Stimulated activated CD4-positive, alpha-beta T cell treated with anti-CD3 and anti-CD28 coated beads, Interleukin-1b, Interleukin-23, amount 100 ng/mL, for 1 hour (primary cell): Measurements from ENCODE around the gene PAM16.

Experiments
- DNase-seq, 2 donors: peaks; one replicate each; pipeline ENCODE4 v3.0.0-alpha.2; 2020; ENCODE audit warnings: low read depth in 2 of 2

Gene PAM16

GRCh38 chr16:4383591-4384444 is 32.7 kb upstream of the PAM16 start:
- no peak for DNase-seq

- DNase-seq, result no peak
These were observed 31.8 kb upstream of the PAM16 start for GRCh38 chr16:4382795-4383357.

GRCh38 chr16:4381935-4382794 is 31.0 kb upstream of the PAM16 start:
- DNase-seq, result no peak

DNA sequence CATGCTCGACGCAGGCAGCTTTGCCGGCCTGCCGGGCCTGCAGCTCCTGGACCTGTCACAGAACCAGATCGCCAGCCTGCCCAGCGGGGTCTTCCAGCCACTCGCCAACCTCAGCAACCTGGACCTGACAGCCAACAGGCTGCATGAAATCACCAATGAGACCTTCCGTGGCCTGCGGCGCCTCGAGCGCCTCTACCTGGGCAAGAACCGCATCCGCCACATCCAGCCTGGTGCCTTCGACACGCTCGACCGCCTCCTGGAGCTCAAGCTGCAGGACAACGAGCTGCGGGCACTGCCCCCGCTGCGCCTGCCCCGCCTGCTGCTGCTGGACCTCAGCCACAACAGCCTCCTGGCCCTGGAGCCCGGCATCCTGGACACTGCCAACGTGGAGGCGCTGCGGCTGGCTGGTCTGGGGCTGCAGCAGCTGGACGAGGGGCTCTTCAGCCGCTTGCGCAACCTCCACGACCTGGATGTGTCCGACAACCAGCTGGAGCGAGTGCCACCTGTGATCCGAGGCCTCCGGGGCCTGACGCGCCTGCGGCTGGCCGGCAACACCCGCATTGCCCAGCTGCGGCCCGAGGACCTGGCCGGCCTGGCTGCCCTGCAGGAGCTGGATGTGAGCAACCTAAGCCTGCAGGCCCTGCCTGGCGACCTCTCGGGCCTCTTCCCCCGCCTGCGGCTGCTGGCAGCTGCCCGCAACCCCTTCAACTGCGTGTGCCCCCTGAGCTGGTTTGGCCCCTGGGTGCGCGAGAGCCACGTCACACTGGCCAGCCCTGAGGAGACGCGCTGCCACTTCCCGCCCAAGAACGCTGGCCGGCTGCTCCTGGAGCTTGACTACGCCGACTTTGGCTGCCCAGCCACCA is 30.2 kb upstream of the PAM16 start:
- DNase-seq, result no peak

- no peak for DNase-seq
These were observed 29.3 kb upstream of the PAM16 start for GRCh38 chr16:4380119-4381063.

DNA sequence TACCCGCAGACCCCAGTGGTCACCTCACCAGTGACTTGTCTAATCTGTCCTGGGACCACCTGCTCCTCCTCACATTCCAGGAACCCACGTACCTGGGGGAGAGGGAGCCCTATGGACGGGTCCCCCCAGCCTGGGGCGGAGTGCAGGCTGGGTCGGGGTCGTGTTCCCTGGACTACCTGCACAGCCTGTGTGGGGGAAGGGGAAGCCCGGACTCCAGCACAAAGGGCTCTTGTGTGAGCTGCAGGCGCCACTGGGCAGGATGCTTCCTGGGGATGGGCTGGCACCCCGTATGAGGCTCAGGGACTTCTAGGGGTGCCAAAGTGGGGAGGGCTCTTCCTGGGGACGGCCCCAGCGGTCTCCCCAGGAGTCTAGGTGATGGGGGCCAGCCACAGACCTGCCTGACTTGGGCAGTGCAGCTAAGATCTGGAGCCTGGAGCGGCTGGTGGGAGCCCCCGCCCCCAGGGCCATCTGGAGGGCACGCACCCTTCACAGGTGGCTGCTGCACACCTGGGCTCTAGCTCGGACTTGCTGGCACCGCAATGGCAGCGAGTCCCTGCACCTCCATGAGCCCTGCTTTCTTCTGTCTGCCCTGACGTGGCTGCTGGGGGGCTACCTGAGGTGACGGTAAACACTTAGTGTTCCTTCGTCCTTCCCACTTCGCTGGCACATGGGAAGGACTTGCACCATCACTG is 28.0 kb upstream of the PAM16 start:
- no peak for DNase-seq

- no peak for DNase-seq
These were observed 27.1 kb upstream of the PAM16 start for GRCh38 chr16:4378161-4378666.

- DNase-seq, result no peak
These were observed 26.5 kb upstream of the PAM16 start for GRCh38 chr16:4377573-4378154.

- no peak for DNase-seq
These were observed 25.9 kb upstream of the PAM16 start for GRCh38 chr16:4376893-4377572.

GRCh38 chr16:4376126-4376892 is 25.2 kb upstream of the PAM16 start:
- no peak for DNase-seq

DNA sequence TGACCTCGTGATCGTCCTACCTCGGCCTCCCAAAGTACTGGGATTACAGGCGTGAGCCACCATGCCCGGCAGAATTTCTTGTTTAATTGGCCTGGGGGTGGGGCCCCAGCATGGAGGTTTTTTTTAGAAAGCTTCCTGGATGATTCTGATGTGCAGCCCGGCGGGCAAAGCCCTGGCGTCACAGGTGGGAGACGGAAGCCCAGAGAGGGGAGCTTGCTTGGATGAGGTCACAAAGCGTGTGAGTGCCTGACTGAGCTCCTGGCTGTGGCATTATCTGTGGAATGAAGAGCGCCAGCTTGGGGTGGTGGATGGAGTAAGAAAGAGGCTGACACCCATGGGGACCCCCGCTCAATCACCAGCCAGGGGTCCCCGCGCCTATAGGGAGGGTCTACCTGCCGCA is 24.6 kb upstream of the PAM16 start:
- no peak for DNase-seq

- no peak for DNase-seq
These were observed 23.0 kb upstream of the PAM16 start for GRCh38 chr16:4373909-4374742.

DNA sequence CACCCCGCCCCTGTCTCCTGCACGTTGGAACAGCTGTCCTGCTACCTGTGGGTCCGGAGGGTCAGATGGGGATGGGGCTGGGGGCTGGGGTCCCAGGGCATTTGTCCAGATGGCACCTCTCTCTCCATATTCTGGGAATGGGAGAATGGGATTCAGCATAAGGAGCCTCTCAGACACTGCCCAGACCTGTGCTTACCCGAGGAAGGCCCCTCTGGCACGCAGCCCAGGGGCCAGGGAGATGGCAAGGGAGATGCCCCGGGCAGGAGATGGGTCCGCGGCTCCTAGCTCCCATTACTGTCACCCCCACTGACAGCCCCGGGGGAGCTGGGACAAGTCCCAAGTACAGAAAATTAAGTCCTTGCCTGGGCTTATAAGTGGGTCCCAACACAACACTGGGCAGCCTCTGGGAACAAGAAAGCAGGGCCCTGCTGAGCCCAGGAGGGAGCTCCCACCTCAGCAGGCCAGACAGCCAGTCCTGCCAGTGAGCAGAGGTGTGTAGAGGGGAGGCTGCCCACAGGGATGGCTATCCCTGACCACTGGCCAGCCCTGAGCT is 22.3 kb upstream of the PAM16 start:
- no peak for DNase-seq

GRCh38 chr16:4372578-4373355 is 21.6 kb upstream of the PAM16 start:
- no peak for DNase-seq

- DNase-seq, result no peak
These were observed 21.0 kb upstream of the PAM16 start for GRCh38 chr16:4372001-4372577.
